Islet precursor cell (in vitro differentiated cells): Measurements from ENCODE around the gene KCMF1.

ENCODE experiments used
- DNase-seq: peaks from one replicate; pipeline ENCODE4 v3.0.0-alpha.2; 2018

Gene KCMF1

GRCh38 chr2:85088921-85089320, 118.0 kb downstream of the KCMF1 start:
- no peak for DNase-seq

GRCh38 chr2:85089585-85089984, 118.6 kb downstream of the KCMF1 start:
- DNase-seq, result no peak

GRCh38 chr2:85091838-85092237, 120.9 kb downstream of the KCMF1 start:
- DNase-seq, result no peak

- no peak for DNase-seq
Observed at GRCh38 chr2:85095094-85095493, 124.1 kb downstream of the KCMF1 start.

- DNase-seq, result peak; percentile 77
Observed at GRCh38 chr2:85096616-85097015, 125.7 kb downstream of the KCMF1 start.

GRCh38 chr2:85104228-85104627, 133.3 kb downstream of the KCMF1 start:
- DNase-seq, result no peak

GRCh38 chr2:85106489-85107180, 135.7 kb downstream of the KCMF1 start:
- DNase-seq, result no peak
